Fibroblast of lung (primary cell): Measurements from ENCODE around the gene MYRF. TPM values are rescaled to one million over a fixed set of nuclear protein-coding genes. Genes with fewer than 3 reads are reported as not detected.

Source experiments
- polyA plus RNA-seq, 2 donors: library from polyadenylated mRNA; depleted of rRNA in 1 of 2; stranded (reverse) in 1 of 2; unstranded in 1 of 2; fragments of >200 nt; gene quantifications; 2 replicates each; pipeline ENCODE4 v1.2.1, GENCODE V29; 2011 to 2012; ENCODE audit warnings: missing spikeins in 1 of 2
- total RNA-seq: library from RNA; depleted of rRNA; stranded (reverse); fragments of >200 nt; gene quantifications from 2 replicates; pipeline ENCODE4 v1.2.1, GENCODE V29; 2014

The MYRF gene
- total and polyA plus RNA-seq, 2 donors (not counting 1 experiment from before 2014, with no cell fraction given) = 0.10 to 0.17 TPM

Other genes starting within 250 kb of the MYRF start
- gene LRRC10B, start 243.9 kb upstream of the MYRF start, total RNA-seq = under 0.01 and 0.17 TPM in 2 replicates
- 0.02 TPM in 1 of 2 replicates, not detected in the other for gene LRRC10B, start 243.9 kb upstream of the MYRF start, polyA plus RNA-seq
- 9.2 and 25.9 TPM in 2 replicates for gene SYT7, start 171.6 kb upstream of the MYRF start, total RNA-seq
- 2.5 and 7.1 TPM in 2 replicates for gene SYT7, start 171.6 kb upstream of the MYRF start, polyA plus RNA-seq
- gene DAGLA, start 72.2 kb upstream of the MYRF start, total RNA-seq = 1.3 and 2.0 TPM in 2 replicates
- 1.00 and 1.4 TPM in 2 replicates for gene DAGLA, start 72.2 kb upstream of the MYRF start, polyA plus RNA-seq
- gene TMEM258, start 40.0 kb downstream of the MYRF start, total RNA-seq = 118 and 173 TPM in 2 replicates
- gene TMEM258, start 40.0 kb downstream of the MYRF start, polyA plus RNA-seq = 245 and 281 TPM in 2 replicates
- gene FEN1, start 40.3 kb downstream of the MYRF start, total RNA-seq = 3.6 and 3.8 TPM in 2 replicates
- 14.0 and 35.1 TPM in 2 replicates for gene FEN1, start 40.3 kb downstream of the MYRF start, polyA plus RNA-seq
- 151 and 208 TPM in 2 replicates for gene FADS1, start 64.4 kb downstream of the MYRF start, total RNA-seq
- 109 and 173 TPM in 2 replicates for gene FADS1, start 64.4 kb downstream of the MYRF start, polyA plus RNA-seq
- 266 and 418 TPM in 2 replicates for gene FADS2, start 75.7 kb downstream of the MYRF start, total RNA-seq
- 687 and 932 TPM in 2 replicates for gene FADS2, start 75.7 kb downstream of the MYRF start, polyA plus RNA-seq
- gene FADS3, start 138.9 kb downstream of the MYRF start, total RNA-seq = 112 and 224 TPM in 2 replicates
- 40.9 and 79.9 TPM in 2 replicates for gene FADS3, start 138.9 kb downstream of the MYRF start, polyA plus RNA-seq
- 13.4 TPM in 2 replicates for gene RAB3IL1, start 164.9 kb downstream of the MYRF start, total RNA-seq
- 9.6 and 9.9 TPM in 2 replicates for gene RAB3IL1, start 164.9 kb downstream of the MYRF start, polyA plus RNA-seq
- gene BEST1, start 197.7 kb downstream of the MYRF start, total RNA-seq = 7.7 and 15.2 TPM in 2 replicates
- gene BEST1, start 197.7 kb downstream of the MYRF start, polyA plus RNA-seq = 1.5 and 2.5 TPM in 2 replicates
- 2,097 and 2,219 TPM in 2 replicates for gene FTH1, start 215.0 kb downstream of the MYRF start, total RNA-seq
- 2,789 and 3,749 TPM in 2 replicates for gene FTH1, start 215.0 kb downstream of the MYRF start, polyA plus RNA-seq